Activated CD8-positive, alpha-beta T cell treated with anti-CD3 and anti-CD28 coated beads, Interleukin-2, amount 10 ng/mL, durations not matched to agents 7 days and 5 days (primary cell): Measurements from ENCODE around the gene CLEC12A. TPM values are rescaled to one million over a fixed set of nuclear protein-coding genes. Genes with fewer than 3 reads are reported as not detected.
"Not testable (repeated sequence)": the region's sequence is repeated elsewhere in the genome, so short reads cannot be mapped to it uniquely, and the experiment has no call there.

ENCODE experiments used
- ATAC-seq: fragments of 150-1000 bp; cut with Tn5 transposase; one replicate; pipeline ENCODE4 v1.10.0; 2021; ENCODE audit warnings: moderate library complexity
- CTCF ChIA-PET: fragments of 350-600 bp; sonication (Branson Sonifier 250); formaldehyde crosslinking; loops from one replicate; lab custom pipeline; 2021; ENCODE audit warnings: antibody characterized with exemption; lab: Charles Lee
- POLR2A ChIA-PET: fragments of 350-600 bp; sonication (Branson Sonifier 250); formaldehyde crosslinking; loops from one replicate; lab custom pipeline; 2021; ENCODE audit warnings: antibody characterized with exemption; lab: Charles Lee
- DNase-seq: peaks from one replicate; pipeline ENCODE4 v3.0.0-alpha.2; 2020
- H3K27ac Mint-ChIP-seq: one replicate; pipeline ENCODE4 v1.8.0; 2021; ENCODE audit warnings: mild to moderate bottlenecking, mixed read lengths
- H3K27me3 Mint-ChIP-seq: one replicate; pipeline ENCODE4 v1.8.0; 2021; ENCODE audit warnings: low read depth, mixed read lengths
- H3K36me3 Mint-ChIP-seq: one replicate; pipeline ENCODE4 v1.8.0; 2021; ENCODE audit warnings: low read depth, mixed read lengths
- H3K4me1 Mint-ChIP-seq: one replicate; pipeline ENCODE4 v1.8.0; 2021; ENCODE audit warnings: low read depth, mixed read lengths
- H3K4me3 Mint-ChIP-seq: one replicate; pipeline ENCODE4 v1.8.0; 2021; ENCODE audit warnings: mild to moderate bottlenecking, mixed read lengths
- H3K9me3 Mint-ChIP-seq: one replicate; pipeline ENCODE4 v1.8.0; 2022; ENCODE audit warnings: mixed read lengths; ENCODE audit not compliant: insufficient read depth
- total RNA-seq, 2 experiments: library from RNA; stranded (reverse); gene quantifications; one replicate each; pipeline ENCODE4 v1.2.3, GENCODE V29; 2021

The CLEC12A gene
- total RNA-seq, 2 experiments from 2014 or later, result 4.8 to 6.3 TPM

GRCh38 chr12:9969673-9970072 lies 1.5 kb upstream of the CLEC12A start:
- H3K4me1 Mint-ChIP-seq, result no peaks in the 10 kb centered on the region
- H3K27me3 Mint-ChIP-seq, result no peaks in the 10 kb centered on the region
- DNase-seq (no peak), ATAC-seq (no peak)
- peaks cover 7% of the 10 kb centered on the region for H3K36me3 Mint-ChIP-seq
- H3K4me3 Mint-ChIP-seq, result no peak overlapping the region
- ChIA-PET CTCF (no interaction called here), POLR2A (no interaction called here)
- no peaks in the 10 kb centered on the region for H3K9me3 Mint-ChIP-seq
- no peak overlapping the region for H3K27ac Mint-ChIP-seq

- Mint-ChIP-seq H3K9me3 (peaks cover 7% of the 10 kb centered on the region), H3K4me1 (no peaks in the 10 kb centered on the region), H3K4me3 (no peak overlapping the region), H3K36me3 (peaks cover 21% of the 10 kb centered on the region), H3K27me3 (peaks cover 5% of the 10 kb centered on the region), H3K27ac (no peak overlapping the region)
- POLR2A ChIA-PET, result no interaction called here
- ATAC-seq, result no peak
- DNase-seq, result no peak
- CTCF ChIA-PET, result no interaction called here
These were observed 2.7 kb downstream of the CLEC12A start for GRCh38 chr12:9973949-9974348.

- CTCF ChIA-PET, H3K4me1 Mint-ChIP-seq, H3K27ac Mint-ChIP-seq, H3K27me3 Mint-ChIP-seq, H3K9me3 Mint-ChIP-seq, POLR2A ChIA-PET, H3K4me3 Mint-ChIP-seq, ATAC-seq, DNase-seq: not testable (repeated sequence)
- H3K36me3 Mint-ChIP-seq, result peaks cover 21% of the 10 kb centered on the region
These were observed 3.5 kb downstream of the CLEC12A start for GRCh38 chr12:9974731-9975130.

- Mint-ChIP-seq H3K36me3 (peaks cover 21% of the 10 kb centered on the region), H3K27me3 (peaks cover 5% of the 10 kb centered on the region), H3K4me1 (no peaks in the 10 kb centered on the region), H3K4me3 (no peak overlapping the region), H3K9me3 (peaks cover 7% of the 10 kb centered on the region), H3K27ac (no peak overlapping the region)
- ChIA-PET CTCF (interaction anchor here (0.7 kb wide), 1 partner anchor 26 kb away, joined by 3 read pairs; no protein-coding TSS in a partner anchor), POLR2A (interaction anchor here (0.6 kb wide), 1 partner anchor 120 kb away, joined by 3 read pairs; no protein-coding TSS in a partner anchor)
- DNase-seq (no peak), ATAC-seq (no peak)
These were observed 4.4 kb downstream of the CLEC12A start for GRCh38 chr12:9975614-9976013.

GRCh38 chr12:9976626-9977025 lies 5.4 kb downstream of the CLEC12A start:
- H3K9me3 Mint-ChIP-seq, H3K27ac Mint-ChIP-seq, DNase-seq, H3K27me3 Mint-ChIP-seq, ATAC-seq, POLR2A ChIA-PET, H3K4me1 Mint-ChIP-seq, H3K4me3 Mint-ChIP-seq: not testable (repeated sequence)
- CTCF ChIA-PET, result interaction anchor here (0.7 kb wide), 1 partner anchor 27 kb away, joined by 3 read pairs; no protein-coding TSS in a partner anchor
- peaks cover 24% of the 10 kb centered on the region for H3K36me3 Mint-ChIP-seq

- ATAC-seq (no peak), DNase-seq (no peak)
- H3K27ac Mint-ChIP-seq, result no peak overlapping the region
- no peak overlapping the region for H3K4me3 Mint-ChIP-seq
- ChIA-PET POLR2A (no interaction called here), CTCF (interaction anchor here (1.1 kb wide), 1 partner anchor 38 kb away, joined by 3 read pairs; no protein-coding TSS in a partner anchor)
- peaks cover 24% of the 10 kb centered on the region for H3K36me3 Mint-ChIP-seq
- H3K4me1 Mint-ChIP-seq, result no peaks in the 10 kb centered on the region
- peaks cover 5% of the 10 kb centered on the region for H3K27me3 Mint-ChIP-seq
- peaks cover 7% of the 10 kb centered on the region for H3K9me3 Mint-ChIP-seq
These were observed 6.7 kb downstream of the CLEC12A start for GRCh38 chr12:9977916-9978315.

- H3K9me3 Mint-ChIP-seq, result peaks cover 7% of the 10 kb centered on the region
- ChIA-PET CTCF (interaction anchor here (0.8 kb wide), 1 partner anchor 40 kb away, joined by 3 read pairs; no protein-coding TSS in a partner anchor), POLR2A (no interaction called here)
- H3K36me3 Mint-ChIP-seq, result peaks cover 14% of the 10 kb centered on the region
- no peak overlapping the region for H3K4me3 Mint-ChIP-seq
- DNase-seq (no peak), ATAC-seq (no peak)
- peaks cover 5% of the 10 kb centered on the region for H3K27me3 Mint-ChIP-seq
- no peak overlapping the region for H3K27ac Mint-ChIP-seq
- no peaks in the 10 kb centered on the region for H3K4me1 Mint-ChIP-seq
These were observed 8.9 kb downstream of the CLEC12A start for GRCh38 chr12:9980126-9980525.

- no peak for DNase-seq
- Mint-ChIP-seq H3K4me3 (no peak overlapping the region), H3K27ac (no peak overlapping the region), H3K4me1 (no peaks in the 10 kb centered on the region), H3K36me3 (peaks cover 7% of the 10 kb centered on the region), H3K27me3 (peaks cover 39% of the 10 kb centered on the region), H3K9me3 (no peaks in the 10 kb centered on the region)
- POLR2A ChIA-PET, result no interaction called here
- no peak for ATAC-seq
- CTCF ChIA-PET, result interaction anchor here (0.9 kb wide), 1 partner anchor 52 kb away, joined by 3 read pairs; no protein-coding TSS in a partner anchor
These were observed 20.7 kb downstream of the CLEC12A start for GRCh38 chr12:9991876-9992275.

GRCh38 chr12:9992296-9992695 lies 21.1 kb downstream of the CLEC12A start:
- no peak overlapping the region for H3K27ac Mint-ChIP-seq
- DNase-seq (no peak), ATAC-seq (no peak)
- no peaks in the 10 kb centered on the region for H3K4me1 Mint-ChIP-seq
- ChIA-PET POLR2A (no interaction called here), CTCF (interaction anchor here (0.9 kb wide), 1 partner anchor 52 kb away, joined by 3 read pairs; no protein-coding TSS in a partner anchor)
- H3K9me3 Mint-ChIP-seq, result no peaks in the 10 kb centered on the region
- peaks cover 7% of the 10 kb centered on the region for H3K36me3 Mint-ChIP-seq
- peaks cover 39% of the 10 kb centered on the region for H3K27me3 Mint-ChIP-seq
- no peak overlapping the region for H3K4me3 Mint-ChIP-seq

- ChIA-PET CTCF (interaction anchor here (1.4 to 1.7 kb wide), 3 partner anchors 58 to 249 kb away, joined by 5 to 11 read pairs (median 5); no protein-coding TSS in a partner anchor), POLR2A (no interaction called here)
- no peak for DNase-seq
- no peaks in the 10 kb centered on the region for H3K4me1 Mint-ChIP-seq
- no peaks in the 10 kb centered on the region for H3K36me3 Mint-ChIP-seq
- no peak within 1 kb of the TSS for H3K27ac Mint-ChIP-seq
- no peak for ATAC-seq
- no peak within 1 kb of the TSS for H3K4me3 Mint-ChIP-seq
- no peaks in the 10 kb centered on the region for H3K9me3 Mint-ChIP-seq
- peaks cover 43% of the 10 kb centered on the region for H3K27me3 Mint-ChIP-seq
These were observed 27.8 kb downstream of the CLEC12A start, which contains the start of gene CLEC1B for GRCh38 chr12:9999016-9999415. Gene CLEC1B, minus strand, starts transcription at chr12:9999121. Its CDS starts 21 bp downstream, at chr12:9999100.

GRCh38 chr12:10001171-10001776 lies 30.1 kb downstream of the CLEC12A start:
- Mint-ChIP-seq H3K36me3 (no peaks in the 10 kb centered on the region), H3K4me3 (no peak overlapping the region), H3K9me3 (no peaks in the 10 kb centered on the region), H3K4me1 (no peaks in the 10 kb centered on the region), H3K27me3 (peaks cover 37% of the 10 kb centered on the region), H3K27ac (no peak overlapping the region)
- ChIA-PET CTCF (interaction anchor here (0.8 to 1.5 kb wide), 2 partner anchors 61 to 187 kb away, joined by 3 to 5 read pairs; no protein-coding TSS in a partner anchor), POLR2A (no interaction called here)
- DNase-seq (no peak), ATAC-seq (no peak)
